Measurements from ENCODE around the gene ZDHHC13. TPM values are rescaled to one million over a fixed set of nuclear protein-coding genes. Genes with fewer than 3 reads are reported as not detected.

The ZDHHC13 gene
- total RNA-seq, 1 donor from 2014 or later: 18.2 TPM

DNA sequence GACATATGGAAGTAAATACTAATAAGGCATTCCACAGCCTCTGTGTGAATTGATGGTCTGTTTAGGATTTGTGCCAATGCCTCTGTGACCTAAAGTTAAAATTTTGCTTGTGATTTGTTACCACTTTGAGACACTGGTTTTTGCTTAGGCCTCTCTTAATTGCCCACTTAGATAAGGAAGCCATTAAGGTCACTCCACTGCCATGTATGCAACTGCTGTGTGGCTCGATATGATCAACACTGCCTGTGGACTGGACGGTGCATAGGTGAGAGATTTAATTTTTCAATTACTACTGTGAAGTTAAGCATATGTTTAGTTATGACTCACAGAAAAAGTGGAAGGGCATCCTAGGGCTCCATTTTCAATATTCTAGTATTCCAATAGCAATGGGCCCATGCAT is 47.9 kb downstream of the ZDHHC13 start:
- DNase-seq (ENCODE audit: extremely low spot score, unreplicated experiment): no peak
- Mint-ChIP-seq H3K27ac (no peak overlapping the region), H3K36me3 (peaks cover 31% of the 10 kb centered on the region), H3K4me1 (ENCODE audit: unreplicated experiment) (peaks cover 9% of the 10 kb centered on the region), H3K27me3 (no peaks in the 10 kb centered on the region), H3K4me3 (no peak overlapping the region), H3K9me3 (no peaks in the 10 kb centered on the region)
- TF ChIP-seq, protein P1, sequence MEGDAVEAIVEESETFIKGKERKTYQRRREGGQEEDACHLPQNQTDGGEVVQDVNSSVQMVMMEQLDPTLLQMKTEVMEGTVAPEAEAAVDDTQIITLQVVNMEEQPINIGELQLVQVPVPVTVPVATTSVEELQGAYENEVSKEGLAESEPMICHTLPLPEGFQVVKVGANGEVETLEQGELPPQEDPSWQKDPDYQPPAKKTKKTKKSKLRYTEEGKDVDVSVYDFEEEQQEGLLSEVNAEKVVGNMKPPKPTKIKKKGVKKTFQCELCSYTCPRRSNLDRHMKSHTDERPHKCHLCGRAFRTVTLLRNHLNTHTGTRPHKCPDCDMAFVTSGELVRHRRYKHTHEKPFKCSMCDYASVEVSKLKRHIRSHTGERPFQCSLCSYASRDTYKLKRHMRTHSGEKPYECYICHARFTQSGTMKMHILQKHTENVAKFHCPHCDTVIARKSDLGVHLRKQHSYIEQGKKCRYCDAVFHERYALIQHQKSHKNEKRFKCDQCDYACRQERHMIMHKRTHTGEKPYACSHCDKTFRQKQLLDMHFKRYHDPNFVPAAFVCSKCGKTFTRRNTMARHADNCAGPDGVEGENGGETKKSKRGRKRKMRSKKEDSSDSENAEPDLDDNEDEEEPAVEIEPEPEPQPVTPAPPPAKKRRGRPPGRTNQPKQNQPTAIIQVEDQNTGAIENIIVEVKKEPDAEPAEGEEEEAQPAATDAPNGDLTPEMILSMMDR (conservative IDR thresholded peaks at IDR 0.05): no peak

- Mint-ChIP-seq H3K27me3 (no peaks in the 10 kb centered on the region), H3K36me3 (peaks cover 33% of the 10 kb centered on the region), H3K4me1 (ENCODE audit: unreplicated experiment) (peaks cover 9% of the 10 kb centered on the region), H3K27ac (no peak overlapping the region), H3K4me3 (no peak overlapping the region), H3K9me3 (no peaks in the 10 kb centered on the region)
- TF ChIP-seq, protein P1 (conservative IDR thresholded peaks at IDR 0.05): no peak
- no peak for DNase-seq (ENCODE audit: extremely low spot score, unreplicated experiment)
Measured at GRCh38 chr11:19168090-19168489, 51.1 kb downstream of the ZDHHC13 start.

DNA sequence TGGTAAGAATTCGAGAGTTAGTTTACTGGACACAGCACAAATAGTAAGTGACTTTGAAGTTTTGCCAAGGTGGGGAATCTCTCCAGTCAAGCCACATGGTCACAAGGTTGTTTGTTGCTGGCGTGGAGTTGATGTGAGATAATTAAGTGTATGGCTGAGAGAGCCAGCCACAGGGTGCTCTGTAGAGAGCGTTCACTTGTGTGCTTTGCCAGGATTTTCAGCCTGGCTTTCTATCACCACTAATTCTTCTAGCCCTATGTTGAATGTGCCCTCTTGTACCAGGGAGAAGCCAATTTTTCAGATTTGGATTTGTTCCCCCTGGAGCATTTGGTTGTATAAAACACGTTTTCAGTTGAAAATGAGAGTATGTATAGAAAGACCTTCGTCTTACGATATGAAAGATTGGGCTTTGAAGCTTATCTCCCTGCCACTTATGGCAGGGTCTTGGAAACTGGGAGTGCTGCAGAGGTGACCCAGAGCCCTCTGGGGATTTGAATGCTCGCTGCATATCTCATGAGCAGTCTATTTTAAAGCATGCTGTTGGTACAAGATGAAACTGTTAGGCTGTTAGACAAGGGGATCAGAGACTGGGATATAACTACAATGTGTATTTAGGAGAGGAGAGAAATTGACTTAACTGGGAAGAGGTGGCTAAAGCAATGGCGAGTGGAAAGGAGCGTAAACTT is 56.2 kb downstream of the ZDHHC13 start:
- H3K9me3 Mint-ChIP-seq: no peaks in the 10 kb centered on the region

GRCh38 chr11:19173964-19174638 is 57.1 kb downstream of the ZDHHC13 start:
- TF ChIP-seq, protein P1 (conservative IDR thresholded peaks at IDR 0.05): no peak

More for the DNA sequence above, 56.2 kb downstream of the ZDHHC13 start:
- Mint-ChIP-seq H3K36me3 (peaks cover 33% of the 10 kb centered on the region), H3K27me3 (no peaks in the 10 kb centered on the region), H3K4me3 (no peak overlapping the region), H3K27ac (no peak overlapping the region), H3K4me1 (ENCODE audit: unreplicated experiment) (no peaks in the 10 kb centered on the region)
- no peak for DNase-seq (ENCODE audit: extremely low spot score, unreplicated experiment)
- TF ChIP-seq, protein P1 (conservative IDR thresholded peaks at IDR 0.05): no peak

DNA sequence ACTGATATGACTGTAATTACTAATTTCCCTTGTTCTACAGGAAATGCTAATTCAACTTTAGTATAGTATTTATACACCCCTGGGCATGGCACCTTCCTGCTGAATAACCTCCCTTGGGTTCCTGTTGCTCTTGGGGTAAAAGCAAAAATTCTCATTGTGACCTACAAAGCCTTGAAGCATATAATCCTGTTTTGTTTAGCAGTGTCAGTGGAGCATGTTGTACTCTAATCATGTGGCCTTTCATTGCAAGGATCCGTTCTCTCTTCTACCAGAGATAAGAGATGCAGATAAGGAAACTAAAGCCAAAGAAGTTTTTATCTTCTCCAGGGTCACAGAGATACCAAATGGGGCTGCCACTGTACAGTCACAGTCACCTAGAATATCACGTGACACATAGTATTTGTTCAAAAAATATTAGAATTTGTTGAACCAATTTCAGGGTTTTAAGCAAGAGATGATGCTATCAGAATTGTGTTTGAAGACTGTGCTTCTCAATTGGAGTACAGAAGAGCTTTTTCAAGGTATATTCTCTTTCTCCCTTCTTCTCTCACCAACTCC is 59.7 kb downstream of the ZDHHC13 start:
- Mint-ChIP-seq H3K4me3 (no peak overlapping the region), H3K27me3 (no peaks in the 10 kb centered on the region), H3K27ac (no peak overlapping the region), H3K36me3 (peaks cover 31% of the 10 kb centered on the region), H3K4me1 (ENCODE audit: unreplicated experiment) (no peaks in the 10 kb centered on the region), H3K9me3 (no peaks in the 10 kb centered on the region)
- TF ChIP-seq, protein P1 (conservative IDR thresholded peaks at IDR 0.05): no peak
- DNase-seq (ENCODE audit: extremely low spot score, unreplicated experiment): no peak

More at GRCh38 chr11:19173964-19174638, 57.1 kb downstream of the ZDHHC13 start:
- no peak overlapping the region for H3K27ac Mint-ChIP-seq
- no peak overlapping the region for H3K4me3 Mint-ChIP-seq
- H3K9me3 Mint-ChIP-seq: no peaks in the 10 kb centered on the region
- no peaks in the 10 kb centered on the region for H3K4me1 Mint-ChIP-seq (ENCODE audit: unreplicated experiment)
- no peaks in the 10 kb centered on the region for H3K27me3 Mint-ChIP-seq
- DNase-seq (ENCODE audit: extremely low spot score, unreplicated experiment): no peak
- H3K36me3 Mint-ChIP-seq: peaks cover 26% of the 10 kb centered on the region
